Measurements from ENCODE around the gene TBC1D7.

The TBC1D7 gene
- 15.6 reads per million, percentile 41 among the genes with 10 or more reads in this experiment for total RNA-seq

GRCh38 chr6:13328076-13328874, at the start of gene TBC1D7:
Gene TBC1D7, minus strand, starts transcription at chr6:13328537. Its CDS starts 1,639 bp downstream, at chr6:13326898.
- peak; percentile 88 for DNase-seq

- no peak for DNase-seq
Observed at GRCh38 chr6:13377054-13377758, 48.9 kb upstream of the TBC1D7 start.

- no peak for DNase-seq
Observed at GRCh38 chr6:13375360-13375878, 47.1 kb upstream of the TBC1D7 start.

GRCh38 chr6:13373919-13374318, 45.6 kb upstream of the TBC1D7 start:
- DNase-seq: no peak

- DNase-seq: no peak
Observed at GRCh38 chr6:13373488-13373886, 45.1 kb upstream of the TBC1D7 start.

- no peak for DNase-seq
Observed at GRCh38 chr6:13372688-13373487, 44.6 kb upstream of the TBC1D7 start.

GRCh38 chr6:13372076-13372475, 43.7 kb upstream of the TBC1D7 start:
- DNase-seq: no peak

- DNase-seq: no peak
Observed at GRCh38 chr6:13371421-13372072, 43.2 kb upstream of the TBC1D7 start.

- DNase-seq: no peak
Observed at GRCh38 chr6:13370623-13371022, 42.3 kb upstream of the TBC1D7 start.

- DNase-seq: no peak
Observed at GRCh38 chr6:13369591-13369990, 41.3 kb upstream of the TBC1D7 start.

- DNase-seq: no peak
Observed at GRCh38 chr6:13368731-13369115, 40.4 kb upstream of the TBC1D7 start.

GRCh38 chr6:13368079-13368730, 39.9 kb upstream of the TBC1D7 start:
- DNase-seq: no peak

GRCh38 chr6:13367396-13367795, 39.1 kb upstream of the TBC1D7 start:
- no peak for DNase-seq

GRCh38 chr6:13365320-13365719, 37.0 kb upstream of the TBC1D7 start:
- no peak for DNase-seq

- no peak for DNase-seq
Observed at GRCh38 chr6:13364842-13365241, 36.5 kb upstream of the TBC1D7 start.

GRCh38 chr6:13362412-13362811, 34.1 kb upstream of the TBC1D7 start:
- DNase-seq: no peak

GRCh38 chr6:13360671-13361540, 32.6 kb upstream of the TBC1D7 start:
- no peak for DNase-seq

- no peak for DNase-seq
Observed at GRCh38 chr6:13359287-13359686, 30.9 kb upstream of the TBC1D7 start.

GRCh38 chr6:13358511-13358910, 30.2 kb upstream of the TBC1D7 start:
- DNase-seq: no peak

- no peak for DNase-seq
Observed at GRCh38 chr6:13357551-13358075, 29.3 kb upstream of the TBC1D7 start.
